CD14-positive monocyte (primary cell): ENCODE results near the gene HPS1. TPM values are rescaled to one million over a fixed set of nuclear protein-coding genes. Genes with fewer than 3 reads are reported as not detected.

Source experiments
- DNase-seq, 3 donors: peaks; one replicate each; pipeline ENCODE4 v3.0.0-alpha.2; 2011 to 2022
- H2AFZ ChIP-seq: 2 replicates; pipeline ENCODE4 v1.6.0; 2012; ENCODE audit warnings: mild to moderate bottlenecking, low read depth, low read length, inconsistent platforms; ENCODE audit not compliant: insufficient read depth, poor library complexity, severe bottlenecking
- H3K27ac ChIP-seq, 2 donors: 1 replicate in 1 of 2; 2 replicates in 1 of 2; pipeline ENCODE4 v1.5.1; 2012 to 2013; ENCODE audit warnings: low read length in 2 of 2, control low read depth in 1 of 2, inconsistent platforms in 1 of 2, low read depth in 1 of 2, mild to moderate bottlenecking in 1 of 2
- H3K27me3 ChIP-seq, 2 donors: one replicate each; pipeline versions ENCODE4 v1.6.0 to v1.6.1; 2011 to 2013; ENCODE audit warnings: low read length in 2 of 2; ENCODE audit not compliant: control insufficient read depth in 2 of 2, insufficient read depth in 2 of 2
- H3K36me3 ChIP-seq, 2 donors: replicated peaks in 1 of 2; 1 replicate in 1 of 2; 2 replicates in 1 of 2; pipeline versions ENCODE4 v1.5.1 to v1.6.1; 2012 to 2013; ENCODE audit warnings: low read length in 2 of 2, control low read depth in 1 of 2, inconsistent platforms in 1 of 2, mild to moderate bottlenecking in 1 of 2; ENCODE audit not compliant: insufficient read depth in 2 of 2, control insufficient read depth in 1 of 2
- H3K4me1 ChIP-seq, 2 donors: 1 replicate in 1 of 2; 2 replicates in 1 of 2; pipeline versions ENCODE4 v1.5.1 to v1.6.1; 2012 to 2013; ENCODE audit warnings: low read length in 2 of 2, control low read depth in 1 of 2, inconsistent platforms in 1 of 2, mild to moderate bottlenecking in 1 of 2, moderate library complexity in 1 of 2; ENCODE audit not compliant: insufficient read depth in 2 of 2, control insufficient read depth in 1 of 2
- H3K4me2 ChIP-seq: replicated peaks from 2 replicates; pipeline ENCODE3; 2012; ENCODE audit warnings: low read length, moderate library complexity, mild to moderate bottlenecking; ENCODE audit not compliant: poor library complexity, severe bottlenecking; ENCODE audit errors: extremely low read depth
- H3K4me3 ChIP-seq, 3 experiments: fragments of 200-600 bp in 1 of 3; sonication (generic) in 1 of 3; replicated peaks in 1 of 3; 1 replicate in 2 of 3; 2 replicates in 1 of 3; pipeline ENCODE4 v1.5.1; 2011 to 2013; ENCODE audit warnings: low read length in 3 of 3, mild to moderate bottlenecking in 3 of 3, control low read depth in 2 of 3, low read depth in 2 of 3, inconsistent platforms in 1 of 3, moderate library complexity in 1 of 3
- H3K79me2 ChIP-seq: 2 replicates; pipeline ENCODE4 v1.6.0; 2012; ENCODE audit warnings: mild to moderate bottlenecking, control low read depth, inconsistent platforms, low read length, moderate library complexity; ENCODE audit not compliant: insufficient read depth
- H3K9ac ChIP-seq: 2 replicates; pipeline ENCODE4 v1.6.0; 2017; ENCODE audit warnings: low read length, mild to moderate bottlenecking; ENCODE audit not compliant: insufficient read depth, poor library complexity, severe bottlenecking
- H3K9me3 ChIP-seq, 2 donors: replicated peaks in 1 of 2; 1 replicate in 1 of 2; 2 replicates in 1 of 2; pipeline versions ENCODE4 v1.5.1 to v1.6.1; 2012 to 2013; ENCODE audit warnings: low read length in 2 of 2, control low read depth in 1 of 2; ENCODE audit not compliant: control insufficient read depth in 1 of 2, insufficient read depth in 1 of 2
- H4K20me1 ChIP-seq: 2 replicates; pipeline ENCODE4 v1.6.0; 2012; ENCODE audit warnings: mild to moderate bottlenecking, low read length, control low read depth, moderate library complexity; ENCODE audit not compliant: insufficient read depth
- H3K27ac Mint-ChIP-seq, 7 donors: one replicate each; pipeline ENCODE4 v1.8.0; 2020; ENCODE audit warnings: mild to moderate bottlenecking in 7 of 7, mixed read lengths in 7 of 7, moderate library complexity in 6 of 7, inconsistent platforms in 2 of 7
- H3K27me3 Mint-ChIP-seq, 3 donors: one replicate each; pipeline ENCODE4 v1.8.0; 2021 to 2022; ENCODE audit warnings: low read depth in 3 of 3, mild to moderate bottlenecking in 3 of 3, mixed read lengths in 3 of 3, moderate library complexity in 3 of 3, inconsistent platforms in 1 of 3
- H3K36me3 Mint-ChIP-seq, 2 donors: one replicate each; pipeline ENCODE4 v1.8.0; 2020; ENCODE audit warnings: mixed read lengths in 2 of 2, inconsistent platforms in 1 of 2, mild to moderate bottlenecking in 1 of 2
- H3K4me1 Mint-ChIP-seq: one replicate; pipeline ENCODE4 v1.8.0; 2020; ENCODE audit warnings: mild to moderate bottlenecking, mixed read lengths
- H3K4me3 Mint-ChIP-seq, 2 donors: one replicate each; pipeline ENCODE4 v1.8.0; 2020; ENCODE audit warnings: mild to moderate bottlenecking in 2 of 2, mixed read lengths in 2 of 2, moderate library complexity in 1 of 2
- H3K9me3 Mint-ChIP-seq, 7 donors: one replicate each; pipeline ENCODE4 v1.8.0; 2020 to 2022; ENCODE audit warnings: mixed read lengths in 7 of 7, mild to moderate bottlenecking in 6 of 7, moderate library complexity in 6 of 7, inconsistent platforms in 2 of 7
- CTCF ChIP-seq: fragments of 200-600 bp; IDR thresholded peaks from one replicate; pipeline ENCODE4 v1.8.0; 2022; ENCODE audit warnings: antibody characterized with exemption, mild to moderate bottlenecking
- WGBS: methylation state at CpG from one replicate; pipeline ENCODE4 v1.1.5; 2013; ENCODE audit warnings: missing lambda C conversion rate; ENCODE audit not compliant: insufficient coverage; 5-methylcytosine and 5-hydroxymethylcytosine counted together
- intact Hi-C, 2 donors: fragments of 100-400 bp; cut with micrococcal nuclease; formaldehyde crosslinking; loops; one replicate each; pipeline versions ENCODE4 v1.15.0 to v1.15.1; 2023
- polyA plus RNA-seq, 3 donors: library from polyadenylated mRNA; depleted of rRNA in 1 of 3; unstranded in 2 of 3; stranded (reverse) in 1 of 3; fragments of 300-500 nt in 2 of 3; fragments of >200 nt in 1 of 3; fragmentation: Illumina TruSeq in 2 of 3; gene quantifications; 1 replicate in 2 of 3; 2 replicates in 1 of 3; pipeline ENCODE4 v1.2.3, GENCODE V29; 2012 to 2021

The HPS1 gene
- polyA plus RNA-seq, 3 donors: 73.0 to 135 (median 85.2) TPM

DNA sequence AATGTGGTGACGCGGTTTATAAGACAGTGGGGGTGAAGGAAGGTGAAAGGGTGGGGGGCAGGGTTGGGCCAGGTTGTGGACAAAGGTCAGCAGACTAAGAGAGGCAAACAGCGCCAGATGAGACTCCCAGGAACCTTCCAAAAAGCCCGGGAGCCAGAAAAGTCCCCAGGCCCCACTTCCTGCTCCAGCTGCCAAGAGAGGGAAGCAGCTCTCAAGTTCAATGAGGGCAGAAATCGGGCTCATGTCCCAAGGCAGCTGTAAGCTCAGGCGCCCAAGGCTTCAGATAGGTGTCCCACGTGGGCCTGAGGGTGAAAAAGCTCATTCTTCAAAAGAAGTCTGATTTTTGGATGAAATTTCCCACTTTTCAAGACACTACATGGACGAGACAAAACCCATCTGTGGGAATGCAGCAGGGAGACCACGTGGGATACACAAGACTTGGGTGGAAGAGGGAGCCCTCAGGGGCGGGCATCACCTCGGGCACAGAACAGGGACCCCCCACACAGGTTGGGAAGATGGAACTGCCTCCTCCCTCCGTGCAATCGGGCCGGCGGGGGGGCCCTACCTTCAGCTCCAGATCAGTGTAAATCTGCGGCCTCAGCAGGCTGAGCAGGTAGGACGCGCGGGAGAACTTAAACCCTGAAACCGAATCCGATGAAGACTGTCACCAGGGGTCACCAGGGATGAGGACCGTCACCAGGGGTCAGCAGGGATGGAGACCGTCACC lies 39.6 kb downstream of the HPS1 start:
- Histone ChIP-seq H3K4me3 (no peak overlapping the region), H3K27ac (no peak overlapping the region), H3K4me1 (no peaks in the 10 kb centered on the region), H3K4me2 (no peak overlapping the region), H3K79me2 (no peaks in the 10 kb centered on the region), H4K20me1 (no peaks in the 10 kb centered on the region), H3K36me3 (no peaks in the 10 kb centered on the region), H2AFZ (no peak overlapping the region), H3K27me3 (no peaks in the 10 kb centered on the region), H3K9me3 (no peaks in the 10 kb centered on the region), H3K9ac (no peak overlapping the region)
- peaks cover 0 to 2% (median 0%) of the 10 kb centered on the region in 7 donors for H3K9me3 Mint-ChIP-seq
- TF ChIP-seq CTCF: no peak
- H3K4me1 Mint-ChIP-seq: no peaks in the 10 kb centered on the region
- H3K27me3 Mint-ChIP-seq: peaks cover 0 to 5% (median 3%) of the 10 kb centered on the region in 3 donors
- H3K4me3 Mint-ChIP-seq: no peak overlapping the region
- intact Hi-C loops: no loop called here
- H3K27ac Mint-ChIP-seq: no peak overlapping the region
- peaks cover 0 to 8% of the 10 kb centered on the region in 2 donors for H3K36me3 Mint-ChIP-seq
- no peak for DNase-seq
- 92% methylated on average over 16 of the region's 23 CpGs for WGBS

- Mint-ChIP-seq H3K27me3 (peaks cover 0 to 5% (median 3%) of the 10 kb centered on the region in 3 donors), H3K4me3 (no peak overlapping the region), H3K36me3 (peaks cover 0 to 8% of the 10 kb centered on the region in 2 donors), H3K27ac (no peak overlapping the region), H3K4me1 (no peaks in the 10 kb centered on the region), H3K9me3 (peaks cover 0 to 2% (median 0%) of the 10 kb centered on the region in 7 donors)
- H4K20me1 ChIP-seq: no peaks in the 10 kb centered on the region
- no peak overlapping the region for H3K9ac ChIP-seq
- no peak for DNase-seq
- H3K4me3 ChIP-seq: no peak overlapping the region
- H3K4me1 ChIP-seq: no peaks in the 10 kb centered on the region
- H3K27me3 ChIP-seq: no peaks in the 10 kb centered on the region
- WGBS: 99% methylated on average over 12 of the region's 12 CpGs
- no peak overlapping the region for H3K4me2 ChIP-seq
- H3K79me2 ChIP-seq: no peaks in the 10 kb centered on the region
- H3K36me3 ChIP-seq: no peaks in the 10 kb centered on the region
- H3K27ac ChIP-seq: no peak overlapping the region
- intact Hi-C loops: no loop called here
- TF ChIP-seq CTCF: no peak
- no peaks in the 10 kb centered on the region for H3K9me3 ChIP-seq
- H2AFZ ChIP-seq: no peak overlapping the region
Measured at GRCh38 chr10:98405422-98405821, 41.3 kb downstream of the HPS1 start.
